Right lobe of liver (tissue), 4 donors: ENCODE results near the gene AGBL3.

Experiments used
- POLR2A ChIP-seq: fragments of 450-650 bp; IDR thresholded peaks from one replicate; pipeline ENCODE4 v1.6.1; 2017; ENCODE audit warnings: antibody characterized with exemption, mild to moderate bottlenecking
- TF ChIP-seq, protein P1 (sequence below), 4 donors: fragments of 200-600 bp in 3 of 4; fragments of 450-650 bp in 1 of 4; IDR thresholded peaks; one replicate each; pipeline versions ENCODE4 v1.5.1 to v1.8.0; 2016 to 2022; ENCODE audit warnings: antibody characterized with exemption in 4 of 4, mild to moderate bottlenecking in 2 of 4
- donor health status: DM: no; HTN: no; CAD: no.
- donor health status: DM: no; HTN: no; CAD: no.
- donor health status: DM: no; HTN: yes; CAD: no.

- TF ChIP-seq, protein P1, sequence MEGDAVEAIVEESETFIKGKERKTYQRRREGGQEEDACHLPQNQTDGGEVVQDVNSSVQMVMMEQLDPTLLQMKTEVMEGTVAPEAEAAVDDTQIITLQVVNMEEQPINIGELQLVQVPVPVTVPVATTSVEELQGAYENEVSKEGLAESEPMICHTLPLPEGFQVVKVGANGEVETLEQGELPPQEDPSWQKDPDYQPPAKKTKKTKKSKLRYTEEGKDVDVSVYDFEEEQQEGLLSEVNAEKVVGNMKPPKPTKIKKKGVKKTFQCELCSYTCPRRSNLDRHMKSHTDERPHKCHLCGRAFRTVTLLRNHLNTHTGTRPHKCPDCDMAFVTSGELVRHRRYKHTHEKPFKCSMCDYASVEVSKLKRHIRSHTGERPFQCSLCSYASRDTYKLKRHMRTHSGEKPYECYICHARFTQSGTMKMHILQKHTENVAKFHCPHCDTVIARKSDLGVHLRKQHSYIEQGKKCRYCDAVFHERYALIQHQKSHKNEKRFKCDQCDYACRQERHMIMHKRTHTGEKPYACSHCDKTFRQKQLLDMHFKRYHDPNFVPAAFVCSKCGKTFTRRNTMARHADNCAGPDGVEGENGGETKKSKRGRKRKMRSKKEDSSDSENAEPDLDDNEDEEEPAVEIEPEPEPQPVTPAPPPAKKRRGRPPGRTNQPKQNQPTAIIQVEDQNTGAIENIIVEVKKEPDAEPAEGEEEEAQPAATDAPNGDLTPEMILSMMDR (IDR thresholded peaks at IDR 0.05), result no peak
- no peak for TF ChIP-seq POLR2A
Measured at GRCh38 chr7:135035252-135035651, 48.9 kb downstream of the AGBL3 start.
